Fibroblast of skin of right biceps (primary cell): ENCODE results near the gene KXD1.

Experiments
- DNase-seq: peaks from one replicate; pipeline ENCODE4 v3.0.0-alpha.2; 2013

Gene KXD1

GRCh38 chr19:18603958-18604819 lies 46.5 kb downstream of the KXD1 start:
- no peak for DNase-seq

DNA sequence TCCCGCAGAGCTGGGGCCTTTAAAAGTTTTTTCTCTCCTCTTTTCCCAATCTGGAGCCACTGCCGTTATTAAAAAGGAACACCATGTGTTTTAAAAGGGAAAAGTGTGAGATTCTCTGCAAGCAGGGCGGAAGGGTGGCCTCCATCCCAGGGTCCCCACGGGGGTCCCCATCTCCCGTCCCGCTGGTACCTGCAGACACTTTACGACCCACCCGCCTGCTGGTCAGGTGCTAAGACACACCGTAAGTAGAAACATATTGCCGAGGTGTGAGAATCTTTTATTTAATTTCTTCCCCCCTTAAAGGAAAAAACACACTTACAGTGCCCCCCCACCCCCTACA lies 47.1 kb downstream of the KXD1 start:
- DNase-seq, result no peak

GRCh38 chr19:18605196-18605545 lies 47.5 kb downstream of the KXD1 start:
- no peak for DNase-seq

DNA sequence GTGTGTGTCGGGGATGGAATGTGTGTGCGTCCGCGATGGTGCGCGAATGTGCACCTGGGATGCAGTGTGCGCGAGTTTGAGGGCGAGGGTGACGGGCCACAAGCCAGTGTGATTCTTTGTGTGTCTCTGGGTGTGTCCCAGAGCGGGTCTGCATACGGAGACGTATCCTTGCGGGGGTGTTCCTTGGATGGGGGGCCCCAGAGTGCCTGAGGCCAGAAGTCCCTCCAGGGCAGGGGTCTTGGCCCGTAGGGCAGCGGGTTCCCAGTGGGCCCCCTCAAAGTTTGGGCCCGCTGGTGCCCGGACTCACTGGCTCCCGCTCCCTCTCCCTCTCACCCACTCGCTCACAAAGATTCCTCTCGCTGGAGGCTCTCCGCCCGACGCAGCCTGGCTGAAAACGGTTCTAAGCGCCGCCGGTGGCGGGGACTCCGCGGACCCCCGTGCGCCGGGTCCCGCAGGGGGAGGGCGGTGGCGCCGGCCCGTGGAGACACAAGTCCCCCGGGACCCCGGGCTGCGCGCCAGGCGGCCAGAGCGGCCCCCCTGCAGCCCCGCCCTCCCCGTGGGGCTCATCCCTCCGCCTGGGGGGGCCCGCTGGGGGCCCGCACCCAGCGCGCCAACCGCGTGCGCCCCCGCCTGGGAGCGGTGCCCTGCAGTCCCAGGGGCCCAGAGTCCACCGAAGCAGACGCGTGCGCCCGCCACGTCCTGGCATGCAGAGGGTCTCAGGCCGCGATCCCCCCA lies 48.0 kb downstream of the KXD1 start:
- DNase-seq, result no peak

DNA sequence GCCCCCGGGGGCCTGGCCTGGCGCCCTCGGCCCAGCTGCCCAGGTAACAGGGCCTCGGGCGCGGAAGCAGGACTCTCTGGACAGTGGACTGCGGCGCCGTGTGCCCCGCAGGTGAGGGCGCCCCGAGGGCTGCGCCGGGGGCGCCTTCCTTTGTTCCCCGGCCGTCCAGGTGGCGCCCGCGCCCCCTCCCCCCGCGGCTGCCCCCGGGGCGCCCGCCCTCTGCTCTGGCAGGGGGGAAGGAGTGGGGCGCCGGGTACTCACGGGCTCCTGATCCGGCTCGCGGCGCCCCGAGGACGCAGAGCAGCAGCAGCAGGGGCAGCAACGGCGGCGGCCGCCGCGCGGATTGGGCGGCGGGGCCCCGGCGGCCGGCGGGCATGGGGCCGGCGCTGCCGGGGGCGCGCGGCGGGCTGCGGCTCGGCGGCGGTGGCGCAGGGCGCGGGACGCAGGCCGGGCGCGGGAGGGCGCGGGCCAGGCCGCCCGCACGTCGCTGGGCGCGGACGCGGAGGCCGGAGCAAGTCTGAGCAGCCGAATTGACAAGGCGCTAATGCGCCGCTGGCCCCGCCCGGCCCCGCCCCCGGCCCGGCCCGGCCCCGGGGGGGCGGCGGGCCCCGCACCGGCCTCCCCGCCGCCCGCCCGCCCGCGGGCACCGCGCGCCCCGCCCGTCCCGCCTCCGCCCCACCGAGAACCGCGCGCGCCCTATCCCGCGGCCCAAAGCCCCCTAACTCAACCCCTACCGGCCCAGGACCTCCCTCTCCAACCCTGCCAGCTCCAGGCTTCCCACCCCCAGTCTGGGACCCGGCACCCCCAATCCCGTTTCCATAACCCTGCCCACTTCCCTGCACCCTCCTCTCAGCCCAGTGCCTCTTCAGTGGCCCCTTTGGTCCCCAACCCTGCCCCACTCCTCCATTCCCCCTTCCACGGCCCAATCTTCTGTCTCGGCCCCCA lies 48.9 kb downstream of the KXD1 start, which contains the start of gene CRLF1:
Gene CRLF1 (minus strand): TSS at position 519 of the 945 bp plus-strand sequence. CDS start 143 bp downstream, at position 376.
- DNase-seq, result no peak

DNA sequence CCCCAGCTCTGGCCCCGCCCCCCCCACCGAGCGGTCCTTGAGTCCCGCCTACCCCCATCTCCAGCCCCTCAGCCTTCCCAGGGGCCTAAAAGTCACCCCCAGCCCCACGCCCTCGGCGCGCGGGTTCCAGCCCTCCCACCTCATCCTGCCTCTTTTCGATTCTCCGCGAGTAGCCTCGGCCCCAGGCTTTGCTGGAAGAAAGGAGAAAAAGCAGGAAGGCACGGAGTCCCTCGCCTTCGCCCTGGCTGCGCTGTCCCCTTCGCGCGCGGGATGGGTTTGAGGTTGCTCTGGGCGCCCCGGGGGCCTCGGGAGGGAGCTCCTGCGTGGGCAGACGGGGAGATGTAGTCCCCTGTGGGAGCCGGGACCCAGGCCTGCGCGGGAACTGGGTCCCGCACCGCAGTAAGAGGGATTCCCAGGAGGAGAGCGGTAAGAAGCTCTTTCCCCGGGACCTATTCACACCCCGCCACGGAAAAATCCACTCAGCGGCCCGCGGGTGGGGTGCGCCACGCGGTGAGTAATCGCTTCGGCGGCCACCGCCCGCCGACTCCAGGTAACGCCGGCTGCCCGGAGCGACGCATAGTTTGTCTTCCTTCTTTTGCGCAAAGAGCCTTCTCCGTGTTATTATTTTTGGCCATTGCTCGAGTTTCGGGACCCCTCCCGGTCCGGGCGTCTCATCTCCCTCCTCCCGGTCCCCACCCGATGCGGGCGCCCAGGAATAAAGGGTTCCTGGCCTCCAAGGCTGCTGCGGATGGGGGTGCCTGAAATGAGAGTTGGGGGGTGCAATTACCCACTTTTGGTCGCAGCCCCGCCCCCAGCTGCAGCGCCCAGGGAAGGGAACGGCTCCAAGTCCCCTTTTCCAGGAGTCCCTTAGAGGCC lies 49.8 kb downstream of the KXD1 start:
- DNase-seq, result no peak

GRCh38 chr19:18608102-18608804 lies 50.6 kb downstream of the KXD1 start:
- DNase-seq, result no peak

- DNase-seq, result no peak
Measured at GRCh38 chr19:18608805-18609716, 51.4 kb downstream of the KXD1 start.

- DNase-seq, result no peak
Measured at GRCh38 chr19:18609717-18610051, 52.0 kb downstream of the KXD1 start.

DNA sequence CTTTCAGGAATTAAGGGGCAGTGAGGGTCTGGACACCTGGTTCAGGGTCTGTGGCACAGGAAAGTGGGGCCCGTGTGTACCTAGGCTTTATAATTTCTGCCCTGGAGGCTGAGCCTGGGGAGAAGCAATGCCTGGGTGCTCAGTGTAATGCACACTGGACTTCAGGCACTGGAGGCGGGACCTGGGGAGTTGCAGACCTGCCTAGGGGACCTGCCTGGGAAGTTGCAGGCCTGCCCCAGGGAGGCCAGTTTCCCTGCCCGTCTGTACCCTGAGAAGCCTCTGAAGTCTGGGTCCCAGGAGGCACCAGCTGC lies 52.5 kb downstream of the KXD1 start:
- no peak for DNase-seq

GRCh38 chr19:18610556-18611326 lies 53.1 kb downstream of the KXD1 start:
- DNase-seq, result no peak

DNA sequence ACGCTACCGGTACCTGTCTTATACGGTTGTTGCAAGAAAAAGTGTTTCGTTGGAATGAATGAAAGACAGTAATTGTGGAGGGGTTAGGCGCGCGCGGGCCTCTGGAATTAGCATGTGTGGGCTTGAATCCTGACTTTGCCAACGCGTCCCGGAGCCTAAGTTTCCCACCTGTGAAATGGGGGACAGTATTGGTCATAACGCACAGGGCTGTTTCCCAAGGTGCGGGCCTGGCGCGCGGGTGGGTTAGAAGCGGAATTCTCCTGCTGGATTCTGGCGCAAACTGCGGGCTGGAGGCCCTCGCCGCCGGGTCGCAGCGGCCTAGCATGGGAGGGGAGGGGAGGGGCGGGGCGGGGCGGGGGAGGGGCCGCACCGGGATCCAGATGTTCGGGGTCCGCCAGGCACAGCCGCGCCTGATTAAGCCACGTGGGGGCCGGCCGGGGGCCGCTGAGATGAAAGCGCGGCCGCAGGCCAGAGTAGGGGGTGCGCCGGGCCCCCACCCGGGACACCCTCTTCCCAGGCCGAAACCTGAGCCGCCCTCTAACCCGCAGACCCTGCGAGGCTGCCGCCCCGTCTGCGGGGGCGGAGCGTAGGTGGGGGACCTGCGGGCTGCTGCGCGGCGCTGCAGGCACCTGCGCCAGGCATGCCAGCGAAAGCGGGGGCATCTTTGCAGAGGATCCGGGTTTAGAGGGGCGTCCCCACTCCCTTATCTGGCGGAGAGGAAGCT lies 53.8 kb downstream of the KXD1 start:
- DNase-seq, result no peak

GRCh38 chr19:18612051-18612771 lies 54.5 kb downstream of the KXD1 start:
- no peak for DNase-seq

- no peak for DNase-seq
Measured at GRCh38 chr19:18612772-18613588, 55.3 kb downstream of the KXD1 start, which contains the start of gene TMEM59L. Gene TMEM59L, plus strand, starts transcription at chr19:18612870. Its CDS starts 89 bp downstream, at chr19:18612959.

GRCh38 chr19:18613589-18614234 lies 56.0 kb downstream of the KXD1 start:
- DNase-seq, result no peak

DNA sequence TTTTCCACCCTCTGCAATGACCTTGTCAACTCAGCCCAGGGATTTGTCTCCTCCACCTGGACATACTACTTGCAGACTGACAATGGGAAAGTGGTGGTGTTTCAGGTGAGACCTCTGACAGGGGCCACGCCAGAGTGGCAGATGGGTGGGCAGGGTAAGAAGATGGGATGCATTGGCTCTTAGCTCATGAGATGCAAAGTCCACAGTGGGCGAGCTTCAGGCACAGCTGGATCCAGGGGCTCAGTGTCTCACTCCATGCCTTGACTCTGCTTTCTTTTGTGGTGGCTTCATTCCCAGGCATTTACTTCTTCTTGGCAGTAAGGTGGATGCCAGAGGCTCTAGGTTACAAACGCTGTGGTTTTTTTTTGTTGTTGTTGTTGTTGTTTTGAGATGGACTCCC lies 58.4 kb downstream of the KXD1 start:
- no peak for DNase-seq

GRCh38 chr19:18617562-18617961 lies 59.9 kb downstream of the KXD1 start:
- no peak for DNase-seq
